ENCODE measurements around the gene WBP1.

WBP1 gene

DNA sequence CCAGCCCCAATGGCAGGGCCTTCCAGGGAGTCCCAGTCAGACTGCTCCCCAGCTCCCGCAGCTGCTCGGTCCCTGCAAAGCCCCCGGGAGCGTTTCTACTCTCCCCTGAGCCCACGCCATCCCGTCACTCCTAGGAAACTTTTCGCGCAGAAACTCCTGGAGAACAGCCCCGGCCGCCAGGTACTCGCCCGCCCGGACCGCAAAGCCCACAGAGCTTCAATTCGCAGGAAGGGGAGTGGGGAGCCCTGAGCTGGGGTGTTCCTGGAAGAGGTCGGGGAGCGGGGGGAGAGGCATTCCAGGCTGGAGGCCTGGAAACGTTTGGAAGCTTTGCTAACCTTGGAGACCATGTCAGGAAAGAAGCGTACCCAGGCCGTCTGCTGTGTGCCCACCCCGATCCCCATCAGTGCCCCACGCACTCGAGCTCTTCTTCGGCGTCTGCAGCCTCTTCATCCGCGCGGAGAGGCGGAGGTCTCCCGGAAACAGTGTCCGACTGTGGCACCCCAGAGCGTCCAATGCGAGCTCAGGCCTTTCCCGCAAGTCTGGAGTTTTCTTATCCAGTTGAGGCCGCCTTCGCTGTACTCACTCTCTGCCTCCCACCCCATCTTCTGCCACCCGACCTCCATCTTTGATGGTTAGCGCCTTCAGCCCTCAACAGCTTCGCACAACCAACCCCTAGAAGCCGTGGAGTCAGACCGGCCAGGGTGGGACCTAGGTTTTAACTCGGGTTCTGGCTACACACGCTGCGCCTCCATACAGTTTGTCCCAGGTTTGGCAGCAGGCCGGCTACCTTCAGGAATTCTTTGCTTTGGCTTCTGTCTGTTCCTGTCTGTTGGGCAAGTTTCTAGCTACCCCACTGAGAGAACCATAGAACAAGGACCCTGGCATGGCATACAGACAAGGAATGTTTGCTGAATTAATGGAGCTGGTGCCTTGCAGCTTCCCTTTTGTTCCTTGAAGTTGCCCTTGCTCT, 45.6 kb downstream of the WBP1 start:
- no peak for DNase-seq (ENCODE audit: extremely low read depth, insufficient read length)
- TF ChIP-seq, protein P1, sequence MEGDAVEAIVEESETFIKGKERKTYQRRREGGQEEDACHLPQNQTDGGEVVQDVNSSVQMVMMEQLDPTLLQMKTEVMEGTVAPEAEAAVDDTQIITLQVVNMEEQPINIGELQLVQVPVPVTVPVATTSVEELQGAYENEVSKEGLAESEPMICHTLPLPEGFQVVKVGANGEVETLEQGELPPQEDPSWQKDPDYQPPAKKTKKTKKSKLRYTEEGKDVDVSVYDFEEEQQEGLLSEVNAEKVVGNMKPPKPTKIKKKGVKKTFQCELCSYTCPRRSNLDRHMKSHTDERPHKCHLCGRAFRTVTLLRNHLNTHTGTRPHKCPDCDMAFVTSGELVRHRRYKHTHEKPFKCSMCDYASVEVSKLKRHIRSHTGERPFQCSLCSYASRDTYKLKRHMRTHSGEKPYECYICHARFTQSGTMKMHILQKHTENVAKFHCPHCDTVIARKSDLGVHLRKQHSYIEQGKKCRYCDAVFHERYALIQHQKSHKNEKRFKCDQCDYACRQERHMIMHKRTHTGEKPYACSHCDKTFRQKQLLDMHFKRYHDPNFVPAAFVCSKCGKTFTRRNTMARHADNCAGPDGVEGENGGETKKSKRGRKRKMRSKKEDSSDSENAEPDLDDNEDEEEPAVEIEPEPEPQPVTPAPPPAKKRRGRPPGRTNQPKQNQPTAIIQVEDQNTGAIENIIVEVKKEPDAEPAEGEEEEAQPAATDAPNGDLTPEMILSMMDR (IDR thresholded peaks at IDR 0.05; ENCODE audit: insufficient read depth, low read length, poor library complexity, severe bottlenecking) = no peak
- peak overlapping the region; percentile 71 for H3K4me3 ChIP-seq (replicated peaks; ENCODE audit: low read depth, low read length)
- H3K27me3 ChIP-seq (replicated peaks; ENCODE audit: control insufficient read depth, insufficient read depth, low read length) = no peaks in the 10 kb centered on the region; the same call in none of the 2 replicates
- H3K36me3 ChIP-seq (ENCODE audit: control insufficient read depth, insufficient read depth, low read length) = peaks cover 4% of the 10 kb centered on the region

DNA sequence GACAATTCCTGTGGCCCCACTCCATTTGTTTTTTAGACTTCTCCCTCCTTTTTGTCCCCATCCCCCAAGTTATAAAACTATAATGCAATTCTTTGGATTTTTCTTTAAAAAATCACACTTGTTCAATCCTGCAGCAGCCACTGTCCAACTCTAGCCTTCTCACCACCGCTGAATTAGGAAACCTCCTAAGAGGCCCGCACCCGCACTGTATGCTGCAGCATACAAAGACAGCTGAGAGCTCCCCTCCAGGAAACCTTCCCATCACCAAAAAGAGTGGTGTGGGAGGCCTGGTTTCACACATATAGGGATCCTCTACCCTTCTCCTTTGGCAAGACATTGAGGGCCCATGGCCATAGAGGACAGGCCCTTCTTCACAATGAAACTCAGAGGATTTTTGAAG, 46.4 kb downstream of the WBP1 start:
- H3K4me3 ChIP-seq (replicated peaks; ENCODE audit: low read depth, low read length) = no peak overlapping the region
- TF ChIP-seq, protein P1 (IDR thresholded peaks at IDR 0.05; ENCODE audit: insufficient read depth, low read length, poor library complexity, severe bottlenecking) = no peak
- H3K27me3 ChIP-seq (replicated peaks; ENCODE audit: control insufficient read depth, insufficient read depth, low read length) = no peaks in the 10 kb centered on the region
- peaks cover 4% of the 10 kb centered on the region for H3K36me3 ChIP-seq (ENCODE audit: control insufficient read depth, insufficient read depth, low read length)
- DNase-seq (ENCODE audit: extremely low read depth, insufficient read length) = no peak

DNA sequence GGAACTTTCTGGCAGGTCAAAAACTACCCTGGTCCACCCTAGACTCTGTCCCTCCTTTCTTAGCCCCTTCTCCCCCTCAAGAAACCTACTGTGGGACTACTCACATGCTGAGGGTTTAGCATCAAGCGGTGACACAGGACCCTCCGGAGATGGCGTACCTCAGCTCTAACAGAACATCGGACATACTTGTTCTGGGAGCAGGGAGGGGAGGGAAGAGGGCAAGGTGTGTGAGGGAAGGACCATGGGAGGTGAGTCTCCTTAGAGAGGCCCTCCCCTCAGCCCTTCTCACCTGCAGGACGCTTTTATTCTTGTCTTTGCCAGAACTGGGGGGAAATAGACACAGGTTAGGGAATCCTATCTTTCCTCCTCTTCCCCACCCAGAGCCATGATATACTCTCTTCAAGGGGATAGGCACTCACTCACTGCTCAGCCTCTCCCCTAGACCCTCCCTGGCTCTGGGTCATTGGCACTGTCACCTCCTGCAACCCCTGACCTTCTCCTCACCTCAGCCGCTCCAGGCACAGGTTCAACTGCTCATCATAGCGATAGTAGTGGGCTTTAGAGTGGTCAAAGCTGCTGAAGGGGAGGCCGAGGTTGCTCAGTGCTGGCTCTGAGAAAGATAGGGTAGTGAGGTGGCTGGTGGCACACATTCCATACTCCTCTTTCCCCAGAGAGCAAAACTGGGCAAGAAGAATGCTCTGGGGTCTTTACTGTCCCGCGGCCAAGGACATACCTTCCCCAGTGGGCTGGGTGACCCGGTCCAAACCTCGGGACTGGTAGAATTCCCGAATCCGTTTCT, 47.4 kb downstream of the WBP1 start:
- no peak for DNase-seq (ENCODE audit: extremely low read depth, insufficient read length)
- TF ChIP-seq, protein P1 (IDR thresholded peaks at IDR 0.05; ENCODE audit: insufficient read depth, low read length, poor library complexity, severe bottlenecking) = no peak
- no peaks in the 10 kb centered on the region for H3K27me3 ChIP-seq (replicated peaks; ENCODE audit: control insufficient read depth, insufficient read depth, low read length)
- H3K4me3 ChIP-seq (replicated peaks; ENCODE audit: low read depth, low read length) = no peak overlapping the region
- H3K36me3 ChIP-seq (ENCODE audit: control insufficient read depth, insufficient read depth, low read length) = peaks cover 4% of the 10 kb centered on the region

DNA sequence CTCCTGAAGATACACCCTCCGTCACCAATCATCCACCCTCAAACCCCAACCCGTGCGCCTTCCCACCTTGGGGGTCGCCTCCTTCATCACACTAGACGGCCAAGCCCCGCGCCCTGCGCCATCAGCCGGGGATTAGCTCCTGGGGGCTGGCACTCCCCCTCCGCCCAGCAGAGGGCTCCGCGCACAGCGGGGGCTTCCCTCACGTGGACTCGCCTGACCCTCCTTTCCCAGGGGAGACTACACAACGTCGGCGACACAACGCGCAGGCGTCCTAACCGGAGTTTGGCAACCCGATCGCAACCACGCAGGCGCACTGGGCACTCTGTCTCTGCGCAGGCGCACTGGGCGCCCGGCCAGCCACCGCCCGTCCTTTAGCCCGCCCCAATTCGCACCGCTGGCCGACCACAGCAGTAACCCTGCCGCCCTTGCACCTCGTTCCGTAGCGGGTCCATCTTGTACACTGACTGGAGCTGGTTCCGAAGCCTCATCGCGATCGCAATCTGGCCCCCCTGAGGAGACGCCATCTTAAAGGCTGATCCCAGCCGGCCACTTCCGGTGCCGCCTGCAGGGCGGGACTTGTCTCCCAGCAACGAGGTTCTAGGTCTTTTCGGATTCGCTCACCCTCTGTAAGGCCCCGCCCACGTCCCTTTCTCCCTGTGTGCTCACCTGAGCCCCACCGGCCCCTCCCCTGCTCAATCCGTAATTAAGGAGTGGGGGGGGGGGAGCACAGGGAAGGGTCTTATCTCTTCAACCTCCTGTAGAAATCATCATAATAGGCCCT, 49.1 kb downstream of the WBP1 start, which contains the start of gene PCGF1:
Gene PCGF1 (minus strand): TSS at position 551 of the 781 bp plus-strand sequence. CDS start 27 bp downstream, at position 524.
- TF ChIP-seq, protein P1 (IDR thresholded peaks at IDR 0.05; ENCODE audit: insufficient read depth, low read length, poor library complexity, severe bottlenecking) = peak; percentile 83
- H3K36me3 ChIP-seq (ENCODE audit: control insufficient read depth, insufficient read depth, low read length) = peaks cover 4% of the 10 kb centered on the region
- peak within 1 kb of the TSS; percentile 93 for H3K4me3 ChIP-seq (replicated peaks; ENCODE audit: low read depth, low read length)
- DNase-seq (ENCODE audit: extremely low read depth, insufficient read length) = peak; percentile 99
- no peaks in the 10 kb centered on the region for H3K27me3 ChIP-seq (replicated peaks; ENCODE audit: control insufficient read depth, insufficient read depth, low read length)

DNA sequence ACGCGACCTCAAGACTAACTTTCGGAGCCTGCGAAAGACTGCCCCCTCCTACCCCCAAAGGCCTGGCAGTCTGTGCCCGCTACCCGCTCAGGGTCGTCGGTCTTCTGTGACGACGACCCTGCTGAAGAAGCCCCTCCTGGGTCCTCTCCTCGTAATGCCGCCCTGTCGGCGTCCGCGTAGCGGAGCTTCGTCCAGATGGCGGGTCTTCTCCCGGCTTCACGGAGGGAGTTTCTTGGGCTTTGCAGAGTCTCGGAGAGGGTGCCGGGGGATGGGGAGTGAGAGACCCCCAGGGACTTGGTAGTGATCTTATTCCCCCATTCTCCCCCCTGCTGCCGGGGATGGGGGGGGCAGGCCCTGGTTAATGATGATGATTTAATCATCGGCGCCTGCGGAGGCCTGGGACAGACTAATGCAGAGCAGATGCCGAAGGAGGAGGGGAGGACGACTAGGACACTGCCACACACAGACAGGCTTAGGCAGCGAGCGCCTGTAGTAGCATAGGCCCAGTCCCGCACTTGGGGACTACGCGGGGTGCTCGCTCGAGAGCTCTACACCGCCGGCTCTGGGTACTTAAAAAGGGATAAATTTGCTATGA, 49.8 kb downstream of the WBP1 start:
- no peaks in the 10 kb centered on the region; the same call in 1 of the 2 replicates for H3K27me3 ChIP-seq (replicated peaks; ENCODE audit: control insufficient read depth, insufficient read depth, low read length)
- H3K36me3 ChIP-seq (ENCODE audit: control insufficient read depth, insufficient read depth, low read length) = peaks cover 4% of the 10 kb centered on the region
- peak overlapping the region; percentile 93 for H3K4me3 ChIP-seq (replicated peaks; ENCODE audit: low read depth, low read length)
- TF ChIP-seq, protein P1 (IDR thresholded peaks at IDR 0.05; ENCODE audit: insufficient read depth, low read length, poor library complexity, severe bottlenecking) = no peak
- DNase-seq (ENCODE audit: extremely low read depth, insufficient read length) = no peak

Data from GM06990 (cell line).